Measurements from ENCODE around the gene LTBP1.

LTBP1 gene

DNA sequence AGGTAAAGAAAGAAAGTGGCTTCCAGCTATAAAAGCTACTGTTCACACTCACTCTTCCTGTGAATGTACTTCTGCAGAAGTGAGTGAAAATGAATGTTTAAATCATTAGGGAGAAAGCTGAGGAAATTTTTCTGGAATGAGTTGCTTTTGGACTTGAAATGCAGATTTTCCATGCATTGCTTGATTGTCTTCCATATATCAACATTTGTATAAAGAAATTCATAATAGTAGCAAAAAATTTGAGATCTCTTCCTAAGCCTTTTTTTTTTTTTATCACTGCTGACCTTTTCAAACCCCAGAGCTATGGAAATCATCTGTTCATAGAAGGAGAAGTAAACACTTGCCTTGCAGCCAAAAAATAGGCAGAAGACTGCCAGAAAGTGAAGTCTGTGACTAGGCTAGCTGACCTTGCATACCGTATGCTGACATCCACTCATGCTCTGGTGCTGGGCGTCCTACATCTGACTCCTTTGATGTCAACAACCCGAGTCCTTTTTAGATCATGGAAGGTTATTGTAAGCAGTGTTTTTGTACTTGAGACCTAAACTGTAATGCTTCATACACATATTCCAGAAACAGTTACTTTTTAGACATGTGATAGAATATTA lies 375.2 kb downstream of the LTBP1 start:
- Mint-ChIP-seq H3K4me1 (peaks cover 20% of the 10 kb centered on the region), H3K4me3 (no peak overlapping the region), H3K27me3 (peaks cover 14% of the 10 kb centered on the region), H3K36me3 (no peaks in the 10 kb centered on the region), H3K9me3 (no peaks in the 10 kb centered on the region), H3K27ac (no peak overlapping the region)
- ATAC-seq = no peak

DNA sequence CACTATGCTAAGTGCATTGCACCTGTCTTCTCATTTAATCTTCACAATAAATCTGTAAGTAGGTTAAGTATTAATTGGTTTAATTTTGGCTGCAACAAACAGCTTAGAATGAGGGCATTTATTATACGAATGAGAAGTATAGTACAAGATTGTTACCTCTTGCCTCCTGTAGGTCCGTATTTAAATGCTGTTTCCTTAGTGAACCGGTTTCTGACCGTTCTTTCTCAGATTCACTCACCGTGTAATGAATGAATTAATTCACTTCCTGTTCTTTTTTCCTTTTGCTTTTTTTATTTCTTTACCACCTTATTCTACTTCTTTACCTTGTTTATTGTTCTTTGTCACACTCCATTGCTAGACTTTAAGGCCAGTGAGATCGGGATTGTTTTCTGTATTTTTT lies 375.9 kb downstream of the LTBP1 start:
- no peak for ATAC-seq
- Mint-ChIP-seq H3K4me3 (peak overlapping the region; percentile 37), H3K27ac (no peak overlapping the region), H3K9me3 (no peaks in the 10 kb centered on the region), H3K36me3 (no peaks in the 10 kb centered on the region), H3K4me1 (peaks cover 20% of the 10 kb centered on the region), H3K27me3 (peaks cover 14% of the 10 kb centered on the region)

DNA sequence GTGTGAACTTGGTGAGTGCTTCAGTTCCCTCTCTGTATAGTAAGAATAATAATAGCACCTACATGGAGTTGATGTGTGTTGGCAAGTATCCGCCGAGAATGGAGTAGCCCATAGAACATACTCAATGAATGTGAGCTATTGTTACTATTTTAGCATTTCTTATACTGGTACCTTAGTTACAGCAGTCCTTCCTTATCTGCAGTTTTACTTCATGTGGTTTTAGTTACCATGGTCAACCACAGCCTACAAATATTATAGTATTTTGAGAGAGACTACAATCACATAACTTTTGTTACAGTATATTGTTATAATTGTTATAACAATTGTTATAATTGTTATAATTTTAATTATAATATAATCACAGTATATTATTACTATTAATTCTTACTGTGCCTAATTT lies 377.2 kb downstream of the LTBP1 start:
- Mint-ChIP-seq H3K4me3 (no peak overlapping the region), H3K9me3 (no peaks in the 10 kb centered on the region), H3K36me3 (no peaks in the 10 kb centered on the region), H3K4me1 (peaks cover 20% of the 10 kb centered on the region), H3K27me3 (peaks cover 14% of the 10 kb centered on the region), H3K27ac (no peak overlapping the region)
- no peak for ATAC-seq

DNA sequence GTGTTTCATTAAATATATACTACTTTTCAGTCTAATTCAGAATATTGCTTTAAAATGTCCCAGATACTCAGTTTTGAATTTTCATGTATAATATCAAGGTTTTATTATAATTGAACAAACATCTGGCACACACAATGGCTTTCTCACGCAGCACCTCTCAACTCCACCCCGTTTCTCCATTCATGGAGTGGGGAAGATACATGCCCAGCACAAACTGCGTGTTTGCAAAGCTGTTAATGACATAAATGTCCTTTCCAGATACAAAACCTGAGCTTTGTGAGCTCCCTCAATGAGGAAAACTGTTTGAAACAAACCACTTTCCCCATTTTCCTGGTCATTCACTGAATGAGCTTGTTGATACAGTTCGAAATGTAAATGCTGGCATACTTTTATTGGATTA lies 379.3 kb downstream of the LTBP1 start:
- Mint-ChIP-seq H3K36me3 (no peaks in the 10 kb centered on the region), H3K27me3 (no peaks in the 10 kb centered on the region), H3K4me1 (peaks cover 18% of the 10 kb centered on the region), H3K27ac (no peak overlapping the region), H3K4me3 (no peak overlapping the region), H3K9me3 (no peaks in the 10 kb centered on the region)
- no peak for ATAC-seq

DNA sequence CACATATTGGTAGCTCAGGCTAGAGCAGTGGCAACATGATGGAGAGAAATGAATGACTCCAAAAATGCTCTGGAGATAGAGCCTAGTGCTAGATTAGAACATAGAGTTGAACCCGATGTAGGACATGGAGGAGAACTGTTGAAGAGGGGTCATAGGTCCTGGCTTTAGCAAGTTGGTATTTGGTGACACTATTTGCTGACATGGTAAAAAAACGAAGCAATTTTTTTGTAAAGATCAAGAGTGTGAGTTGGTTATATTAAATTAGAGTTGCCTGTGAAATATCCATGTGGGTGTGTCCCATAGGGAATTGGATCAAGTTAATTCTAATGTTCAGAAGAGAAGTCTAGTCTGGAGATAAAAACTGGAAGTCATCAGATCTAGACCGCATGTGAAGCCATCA lies 386.7 kb downstream of the LTBP1 start:
- ATAC-seq = no peak

DNA sequence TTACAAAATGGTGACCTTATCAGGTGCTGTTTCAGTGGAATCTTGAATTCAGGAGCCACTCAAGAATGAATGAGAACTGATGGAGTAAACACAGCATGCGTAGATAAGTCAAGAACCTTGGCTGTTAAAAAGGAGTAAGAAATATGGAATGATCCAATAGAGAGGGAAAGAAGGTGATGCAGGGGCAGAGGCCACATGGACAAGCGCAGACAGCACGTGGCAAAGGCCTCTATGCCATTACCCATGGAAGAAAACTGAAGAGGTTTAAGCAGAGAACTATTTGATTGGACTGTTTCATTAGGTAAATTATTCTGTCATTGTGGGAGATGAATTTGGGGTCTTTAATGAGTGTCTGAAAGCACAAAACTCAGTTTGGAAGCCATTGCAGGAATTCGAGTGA lies 387.3 kb downstream of the LTBP1 start:
- Mint-ChIP-seq H3K27me3 (peaks cover 8% of the 10 kb centered on the region), H3K9me3 (no peaks in the 10 kb centered on the region), H3K4me3 (no peak overlapping the region), H3K4me1 (peaks cover 7% of the 10 kb centered on the region), H3K36me3 (no peaks in the 10 kb centered on the region), H3K27ac (no peak overlapping the region)
- no peak for ATAC-seq

More for the DNA sequence above, 386.7 kb downstream of the LTBP1 start:
- Mint-ChIP-seq H3K27me3 (peaks cover 2% of the 10 kb centered on the region), H3K4me3 (no peak overlapping the region), H3K9me3 (no peaks in the 10 kb centered on the region), H3K4me1 (peaks cover 7% of the 10 kb centered on the region), H3K27ac (no peak overlapping the region), H3K36me3 (no peaks in the 10 kb centered on the region)

DNA sequence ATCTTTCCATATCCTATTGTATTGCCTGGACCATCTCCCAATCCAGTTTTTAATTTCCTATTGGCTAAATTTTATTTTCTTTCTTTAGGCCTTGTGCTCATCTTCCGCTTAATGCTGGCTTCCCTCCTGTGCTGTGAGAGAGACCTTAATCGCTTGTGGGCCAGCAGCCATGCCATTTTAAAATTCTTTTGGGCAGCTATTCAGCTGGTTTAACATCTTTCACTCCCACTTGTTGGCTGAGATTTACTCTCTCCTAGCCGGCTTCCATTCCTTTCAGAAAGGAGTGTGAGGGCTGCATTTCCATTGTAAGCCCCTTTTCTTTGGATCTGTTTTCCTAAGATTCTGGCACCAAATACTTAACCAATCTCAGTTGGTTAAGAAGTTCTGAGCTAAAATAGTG lies 388.8 kb downstream of the LTBP1 start:
- no peak overlapping the region for H3K4me3 Mint-ChIP-seq
- H3K4me1 Mint-ChIP-seq = peaks cover 7% of the 10 kb centered on the region
- H3K27ac Mint-ChIP-seq = no peak overlapping the region
- H3K9me3 Mint-ChIP-seq = no peaks in the 10 kb centered on the region
- ATAC-seq = no peak
- peaks cover 22% of the 10 kb centered on the region for H3K27me3 Mint-ChIP-seq
- H3K36me3 Mint-ChIP-seq = no peaks in the 10 kb centered on the region

DNA sequence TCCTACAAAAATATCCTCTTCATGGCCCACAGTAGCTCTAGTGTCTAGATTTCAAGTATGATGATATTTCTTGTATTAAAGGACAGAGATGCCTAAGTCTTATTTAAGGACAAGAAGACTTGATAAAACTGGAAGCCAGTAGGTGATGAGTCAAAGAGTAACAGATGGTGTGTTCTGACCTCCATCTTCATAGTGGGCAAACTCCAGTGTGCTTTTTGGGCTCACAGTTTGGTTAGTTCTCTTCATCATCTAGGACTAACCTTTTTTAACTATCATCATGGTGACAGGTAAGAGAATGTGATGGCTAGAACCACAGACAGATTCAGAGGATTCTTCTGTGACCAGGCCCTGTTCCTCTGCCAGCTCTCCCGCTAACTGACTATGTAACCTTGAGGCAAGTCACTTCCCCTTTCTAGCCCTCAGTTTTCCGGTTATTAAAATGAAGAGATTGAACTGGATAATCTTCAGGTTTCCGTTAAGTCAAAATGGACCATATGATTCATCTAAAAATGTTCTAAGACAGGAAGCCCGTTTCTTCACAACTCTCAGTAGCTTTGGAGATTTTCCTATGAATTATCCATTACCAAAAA lies 389.4 kb downstream of the LTBP1 start:
- H3K9me3 Mint-ChIP-seq = no peaks in the 10 kb centered on the region
- ATAC-seq = peak; percentile 72
- no peaks in the 10 kb centered on the region for H3K36me3 Mint-ChIP-seq
- peaks cover 22% of the 10 kb centered on the region for H3K27me3 Mint-ChIP-seq
- H3K27ac Mint-ChIP-seq = peak overlapping the region; percentile 20
- peaks cover 7% of the 10 kb centered on the region for H3K4me1 Mint-ChIP-seq
- H3K4me3 Mint-ChIP-seq = peak overlapping the region; percentile 25

DNA sequence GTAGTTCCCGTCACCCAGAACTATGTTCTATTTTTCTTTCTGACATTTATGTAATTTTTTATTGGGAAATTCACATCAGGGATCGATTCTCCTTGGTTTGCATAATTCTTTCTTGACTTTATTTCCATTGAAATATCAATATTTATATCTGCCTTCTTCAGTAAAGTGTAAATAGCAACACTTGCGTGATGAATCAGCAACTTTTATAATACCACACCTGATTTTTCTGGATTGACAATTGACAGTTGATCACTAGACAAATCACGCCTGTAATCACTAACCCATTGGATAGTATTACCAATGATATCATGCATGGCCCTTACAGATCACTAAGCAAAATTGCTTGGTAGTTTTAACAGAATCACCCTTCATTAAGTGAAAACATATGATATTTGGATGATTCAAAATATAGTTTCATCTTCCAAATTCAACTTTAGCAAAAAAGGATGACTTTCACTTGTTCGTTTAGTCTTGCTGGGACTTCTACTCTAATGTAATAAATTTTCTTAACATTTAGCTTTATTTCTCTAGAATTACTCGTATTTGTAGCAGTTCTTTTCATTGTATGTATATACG lies 390.7 kb downstream of the LTBP1 start:
- Mint-ChIP-seq H3K4me3 (no peak overlapping the region), H3K36me3 (no peaks in the 10 kb centered on the region), H3K4me1 (peaks cover 7% of the 10 kb centered on the region), H3K9me3 (no peaks in the 10 kb centered on the region), H3K27me3 (peaks cover 22% of the 10 kb centered on the region), H3K27ac (no peak overlapping the region)
- ATAC-seq = no peak

DNA sequence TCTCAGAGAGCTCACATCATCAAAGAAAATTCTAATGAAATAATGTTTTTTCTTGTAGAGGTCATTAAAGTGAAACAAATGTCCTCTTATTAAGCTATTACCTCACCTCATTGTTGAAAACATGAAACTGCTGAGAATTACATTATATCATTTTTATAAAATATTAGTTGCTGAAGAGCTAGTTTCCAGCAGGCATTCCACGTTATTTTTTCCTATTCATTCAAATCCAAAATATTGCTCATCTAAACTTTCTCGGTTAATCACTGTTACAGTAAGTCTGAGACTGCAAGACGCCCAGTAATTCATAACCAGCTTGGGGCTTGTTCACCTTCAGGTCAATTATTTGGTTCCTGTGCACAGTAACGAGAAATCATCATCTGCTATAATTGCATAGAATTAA lies 391.2 kb downstream of the LTBP1 start:
- Mint-ChIP-seq H3K36me3 (no peaks in the 10 kb centered on the region), H3K4me1 (peaks cover 7% of the 10 kb centered on the region), H3K4me3 (no peak overlapping the region), H3K27ac (no peak overlapping the region), H3K9me3 (no peaks in the 10 kb centered on the region), H3K27me3 (peaks cover 22% of the 10 kb centered on the region)
- ATAC-seq = no peak

DNA sequence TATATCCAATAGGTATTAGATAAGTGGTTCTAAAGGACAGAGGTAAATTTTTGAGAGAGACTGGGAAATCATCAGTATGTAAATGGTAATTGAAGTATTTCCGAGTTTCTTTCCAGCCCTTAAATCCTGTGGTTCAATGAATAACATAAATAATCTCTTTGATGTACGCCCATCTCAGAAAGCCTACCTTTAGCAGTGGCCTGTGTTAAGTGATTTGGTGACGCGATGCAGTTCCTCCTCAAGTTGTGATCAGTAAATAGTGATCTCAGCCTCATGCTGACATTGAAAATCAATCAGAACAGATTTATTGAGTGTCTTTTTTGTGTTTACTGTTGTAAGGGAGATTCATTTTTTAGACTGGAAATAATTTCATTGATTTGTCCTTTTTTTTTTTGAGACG lies 392.5 kb downstream of the LTBP1 start:
- no peak overlapping the region for H3K4me3 Mint-ChIP-seq
- no peak for ATAC-seq
- H3K4me1 Mint-ChIP-seq = peaks cover 9% of the 10 kb centered on the region
- no peaks in the 10 kb centered on the region for H3K36me3 Mint-ChIP-seq
- H3K9me3 Mint-ChIP-seq = no peaks in the 10 kb centered on the region
- H3K27me3 Mint-ChIP-seq = peaks cover 22% of the 10 kb centered on the region
- H3K27ac Mint-ChIP-seq = no peak overlapping the region

DNA sequence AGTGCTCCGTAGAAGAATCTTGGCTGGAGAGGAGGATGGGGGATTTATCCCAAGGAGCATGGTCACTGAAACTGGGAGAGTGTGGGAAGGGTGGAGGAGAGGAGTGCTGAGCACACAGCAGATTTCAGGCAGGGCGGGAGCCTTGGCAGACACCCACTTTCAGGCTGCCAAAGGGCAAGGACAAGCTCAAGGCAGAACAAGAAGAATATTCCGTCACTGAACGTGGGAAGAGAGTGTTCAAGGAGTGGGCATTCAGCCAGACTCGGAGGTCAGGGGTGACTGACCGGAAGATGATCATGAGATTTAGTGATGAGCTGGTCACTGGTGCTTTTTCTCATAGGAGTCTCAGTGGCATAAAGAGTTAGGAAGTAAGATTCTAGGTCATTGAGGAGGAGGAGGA lies 393.5 kb downstream of the LTBP1 start:
- ATAC-seq = no peak
- no peaks in the 10 kb centered on the region for H3K9me3 Mint-ChIP-seq
- H3K27me3 Mint-ChIP-seq = peaks cover 22% of the 10 kb centered on the region

DNA sequence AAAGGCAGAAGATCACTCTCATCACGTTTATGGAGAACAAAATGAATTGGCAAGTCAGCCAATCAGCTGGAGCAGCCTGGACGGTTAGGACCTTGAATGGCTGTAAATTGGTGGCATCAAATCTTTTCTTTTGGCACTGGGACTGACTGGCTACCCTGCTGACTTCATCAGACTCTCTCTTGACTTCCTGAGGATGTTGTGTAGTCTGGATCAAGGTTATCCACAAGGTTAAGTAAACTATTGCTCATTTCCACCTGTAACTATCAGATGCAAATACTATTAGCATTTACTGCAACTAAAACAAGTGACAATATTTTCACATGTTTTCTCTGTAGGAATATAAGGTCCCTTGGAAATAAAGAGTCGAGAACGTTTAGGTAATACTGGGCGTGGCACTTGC lies 395.4 kb downstream of the LTBP1 start:
- Mint-ChIP-seq H3K4me1 (peaks cover 6% of the 10 kb centered on the region), H3K36me3 (no peaks in the 10 kb centered on the region), H3K4me3 (no peak overlapping the region), H3K27ac (no peak overlapping the region), H3K27me3 (peaks cover 22% of the 10 kb centered on the region), H3K9me3 (no peaks in the 10 kb centered on the region)
- ATAC-seq = no peak

More for the DNA sequence above, 393.5 kb downstream of the LTBP1 start:
- Mint-ChIP-seq H3K27ac (no peak overlapping the region), H3K36me3 (no peaks in the 10 kb centered on the region), H3K4me1 (peaks cover 13% of the 10 kb centered on the region), H3K4me3 (no peak overlapping the region)

DNA sequence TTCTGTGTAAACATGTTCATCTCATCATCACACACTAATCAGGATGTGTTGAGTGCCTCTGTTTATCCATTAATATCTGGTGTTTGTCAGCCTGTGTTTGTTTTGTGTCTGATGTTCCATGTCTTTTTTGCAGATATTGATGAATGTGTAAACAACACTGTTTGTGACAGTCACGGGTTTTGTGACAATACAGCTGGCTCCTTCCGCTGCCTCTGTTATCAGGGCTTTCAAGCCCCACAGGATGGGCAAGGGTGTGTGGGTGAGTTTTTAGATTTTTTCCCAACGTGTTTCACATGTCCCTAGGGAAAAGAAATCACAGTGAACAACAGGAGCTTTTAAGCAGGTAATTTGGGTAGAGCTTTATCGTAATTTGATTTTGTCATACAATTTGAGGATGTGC lies 396.0 kb downstream of the LTBP1 start:
- no peaks in the 10 kb centered on the region for H3K9me3 Mint-ChIP-seq
- ATAC-seq = no peak
- H3K4me1 Mint-ChIP-seq = peaks cover 6% of the 10 kb centered on the region
- no peak overlapping the region for H3K4me3 Mint-ChIP-seq
- H3K36me3 Mint-ChIP-seq = no peaks in the 10 kb centered on the region
- H3K27ac Mint-ChIP-seq = no peak overlapping the region
- peaks cover 22% of the 10 kb centered on the region for H3K27me3 Mint-ChIP-seq

DNA sequence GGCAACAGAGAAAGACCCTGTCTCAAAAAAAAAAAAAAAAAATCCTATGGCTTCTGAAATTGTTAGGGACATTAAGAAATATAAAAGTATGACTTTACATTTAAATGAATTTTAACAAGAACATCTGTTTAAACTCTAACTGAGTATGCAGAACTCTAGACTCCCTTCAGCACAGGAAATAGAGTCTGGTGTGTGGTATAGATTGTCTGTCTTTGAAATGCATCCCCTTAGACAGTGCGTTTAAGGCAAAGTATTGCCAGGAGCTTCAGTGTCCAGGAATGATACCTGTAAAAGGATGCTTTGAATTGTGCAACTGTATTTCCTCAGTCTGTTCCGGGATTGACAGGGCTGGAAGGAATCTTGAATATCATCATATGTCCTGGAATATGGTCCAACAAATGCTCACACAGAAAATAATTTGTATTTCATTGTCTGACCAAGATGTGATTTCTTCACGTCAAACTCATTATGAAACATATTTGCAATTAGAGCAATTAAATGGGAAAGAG lies 396.7 kb downstream of the LTBP1 start:
- Mint-ChIP-seq H3K4me3 (no peak overlapping the region), H3K4me1 (peaks cover 6% of the 10 kb centered on the region), H3K36me3 (no peaks in the 10 kb centered on the region), H3K9me3 (no peaks in the 10 kb centered on the region), H3K27ac (no peak overlapping the region), H3K27me3 (peaks cover 21% of the 10 kb centered on the region)
- ATAC-seq = no peak

DNA sequence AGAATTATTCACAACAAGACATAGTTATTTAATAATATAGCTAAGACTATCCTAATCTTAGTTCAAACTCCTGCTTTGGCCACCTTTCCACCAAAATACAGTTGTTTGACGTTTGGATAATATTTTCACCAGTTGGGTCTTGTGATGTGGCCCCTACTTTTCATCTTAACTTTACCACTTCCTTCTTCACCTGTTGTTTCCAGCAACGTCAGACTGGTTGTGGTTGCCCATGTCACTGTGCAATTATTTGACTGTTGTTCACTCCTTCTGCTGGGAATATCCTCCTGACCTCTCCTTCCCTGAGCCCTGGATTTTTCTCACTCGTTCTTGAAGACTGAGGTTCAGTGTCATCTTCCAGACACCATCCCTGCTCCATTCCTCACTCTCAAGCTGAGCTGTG lies 397.5 kb downstream of the LTBP1 start:
- H3K4me1 Mint-ChIP-seq = peaks cover 6% of the 10 kb centered on the region
- no peak overlapping the region for H3K27ac Mint-ChIP-seq
- no peak overlapping the region for H3K4me3 Mint-ChIP-seq
- H3K36me3 Mint-ChIP-seq = no peaks in the 10 kb centered on the region
- no peak for ATAC-seq
- H3K27me3 Mint-ChIP-seq = peaks cover 13% of the 10 kb centered on the region
- H3K9me3 Mint-ChIP-seq = no peaks in the 10 kb centered on the region

Measured in stimulated activated memory B cell treated with anti-CD40 and anti-IgM and Interleukin-4, amounts not matched to agents 10 μg/mL and 1 μg/mL and 100 μg/mL, for 72 hours (primary cell).